Measurements from ENCODE around the gene VEGFA.

Gene VEGFA

GRCh38 chr6:43769526-43770371 is at the start of gene VEGFA:
Gene VEGFA (plus strand): TSS chr6:43770211.
- peak; percentile 90 for DNase-seq (ENCODE audit: low spot score)

DNA sequence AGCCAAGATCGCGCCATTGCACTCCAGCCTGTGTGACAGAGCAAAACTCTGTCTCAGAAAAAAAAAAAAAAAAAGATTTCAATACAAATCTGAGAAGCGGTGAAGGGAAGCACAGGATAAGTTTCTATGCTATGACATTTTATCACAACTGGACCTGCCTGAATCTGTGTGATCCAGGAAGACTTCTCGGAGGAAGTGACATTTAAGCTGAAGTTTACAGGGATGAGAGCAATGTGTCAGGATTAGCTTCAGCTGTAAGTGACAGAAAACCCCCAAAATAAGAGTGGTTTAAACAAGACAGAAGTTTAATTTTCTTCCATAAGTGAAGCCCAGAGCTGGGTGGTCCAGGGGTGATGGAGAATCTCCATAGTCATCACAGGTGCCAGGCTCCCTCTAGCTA is 49.0 kb upstream of the VEGFA start:
- DNase-seq (ENCODE audit: low spot score) = no peak

DNA sequence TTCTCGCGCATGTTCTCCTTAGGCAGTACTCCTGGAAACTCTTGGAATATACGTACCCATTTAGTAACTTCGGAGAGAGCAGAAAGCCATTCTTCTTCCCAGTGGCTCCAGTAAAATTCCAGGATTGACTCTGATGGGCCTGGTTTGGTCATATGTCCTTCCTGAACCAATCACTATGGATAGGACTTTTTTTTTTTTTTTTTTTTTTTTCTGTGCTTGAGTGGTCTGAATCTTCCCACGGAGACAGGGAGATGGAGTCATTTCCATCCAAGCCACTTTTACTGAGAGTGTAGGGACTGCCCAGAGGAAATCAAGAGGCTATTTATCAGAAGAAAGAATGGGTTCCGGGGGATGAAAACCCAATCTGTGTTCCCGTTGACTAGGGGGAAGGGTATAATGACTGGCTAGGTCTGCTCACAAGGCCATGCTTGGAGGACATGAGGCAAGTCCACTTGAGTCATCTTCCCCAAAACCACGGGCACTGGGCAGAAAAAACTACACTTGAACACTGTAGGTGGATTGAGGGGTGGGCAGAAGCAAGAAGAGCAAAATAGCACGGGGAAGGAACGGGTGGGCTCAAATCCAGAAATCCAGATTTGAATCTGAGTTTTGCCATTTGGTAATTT is 47.0 kb upstream of the VEGFA start:
- no peak for DNase-seq (ENCODE audit: low spot score)

GRCh38 chr6:43723737-43724295 is 46.2 kb upstream of the VEGFA start:
- peak; percentile 15 for DNase-seq (ENCODE audit: low spot score)

DNA sequence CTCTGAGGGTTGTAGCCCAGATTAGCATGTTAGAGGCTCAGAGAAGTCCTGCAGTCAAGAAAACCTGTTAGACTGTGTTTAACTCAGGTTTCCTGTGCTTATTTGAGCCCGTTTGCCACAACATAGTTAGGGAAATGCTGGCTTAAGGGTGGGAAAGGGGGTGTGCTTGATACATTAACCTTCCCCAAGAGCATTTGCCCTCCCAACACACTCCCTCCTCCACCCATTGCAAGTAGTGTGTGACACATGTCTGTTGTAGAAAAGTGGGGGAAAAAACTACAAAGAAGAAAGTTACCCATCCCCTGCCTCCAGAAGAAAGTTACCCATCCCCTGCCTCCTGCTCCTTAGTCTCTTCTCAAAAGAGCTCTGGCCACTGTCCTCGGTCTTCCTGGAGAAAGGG is 45.7 kb upstream of the VEGFA start:
- no peak for DNase-seq (ENCODE audit: low spot score)

DNA sequence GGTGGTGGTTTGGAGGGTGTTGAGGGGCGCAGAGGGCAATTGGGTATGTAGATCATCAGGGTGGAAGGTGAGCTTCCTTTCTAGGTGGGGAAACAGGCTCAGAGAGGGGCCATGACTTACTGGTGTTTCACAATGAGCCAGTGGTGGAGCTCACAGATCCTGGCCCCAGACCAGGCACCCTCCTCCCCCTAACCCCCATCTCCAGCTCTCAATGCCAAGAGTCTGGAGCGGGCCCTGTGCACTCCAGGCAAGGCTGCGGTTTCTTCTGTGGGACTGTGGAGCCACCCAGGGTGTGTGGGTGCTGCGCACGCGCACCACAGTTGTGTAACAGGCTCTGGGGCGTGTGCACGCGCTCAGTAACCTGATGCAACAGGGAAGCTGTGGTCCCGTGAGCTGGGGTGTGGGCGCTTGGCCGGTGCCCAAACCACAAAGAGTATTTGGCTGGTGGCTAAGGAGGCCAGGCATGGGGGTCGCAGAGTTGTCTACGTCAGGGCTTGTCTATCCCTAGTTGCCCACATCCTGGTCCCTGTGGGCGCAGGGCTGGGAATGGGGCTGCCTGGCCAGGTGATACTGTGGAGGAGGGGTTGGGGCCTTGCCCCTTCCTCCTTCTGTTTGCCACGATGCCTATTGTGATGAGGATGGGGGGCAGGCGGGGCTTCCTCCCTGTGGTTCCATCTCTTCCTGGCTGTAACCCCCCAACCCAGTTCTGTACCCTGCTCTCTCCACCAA is 44.9 kb upstream of the VEGFA start:
- no peak for DNase-seq (ENCODE audit: low spot score)

DNA sequence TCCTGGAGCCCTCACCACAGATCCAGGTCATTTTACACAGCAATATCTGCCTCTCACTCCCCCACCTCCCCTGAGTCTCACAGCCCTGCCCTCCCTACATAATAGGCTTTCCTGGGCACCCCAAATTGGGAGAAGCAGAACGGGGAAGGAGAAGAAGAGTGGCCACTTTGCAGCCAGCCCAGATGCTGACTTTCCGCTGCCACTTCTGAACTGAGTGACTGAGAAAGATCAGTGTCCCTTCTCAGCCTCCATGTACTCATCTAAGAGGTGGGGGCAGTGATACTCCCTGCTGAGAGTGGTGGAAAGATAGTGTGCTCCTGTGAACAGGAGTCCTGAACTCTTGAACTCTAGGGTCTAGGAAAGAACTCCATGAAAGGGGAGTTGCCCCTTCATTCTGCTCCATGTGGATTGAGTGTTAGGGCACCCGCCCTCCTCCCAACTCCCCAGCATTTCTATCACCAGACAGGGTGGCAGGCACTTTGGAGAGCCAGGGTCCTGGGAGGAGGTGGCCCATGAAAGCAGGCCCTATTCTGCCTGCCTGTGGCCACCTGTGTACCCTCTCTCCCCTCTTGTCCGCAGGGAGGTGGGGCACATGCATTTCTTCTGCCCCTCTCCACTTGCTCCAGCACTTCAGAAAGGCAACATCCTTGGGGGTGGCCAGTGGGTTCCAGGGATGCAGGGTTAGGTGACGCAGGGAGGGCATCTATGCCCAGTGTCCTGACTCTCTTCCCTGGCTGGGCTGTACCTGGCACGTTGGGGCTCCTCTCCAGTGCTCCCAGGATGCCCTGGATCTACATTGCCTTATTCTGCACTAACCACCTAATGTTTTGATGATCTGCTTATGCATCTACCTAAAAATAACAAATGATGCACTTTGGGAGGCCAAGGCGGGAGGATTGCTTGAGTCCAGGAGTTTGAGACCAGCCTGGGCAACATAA is 44.1 kb upstream of the VEGFA start:
- DNase-seq (ENCODE audit: low spot score) = no peak

DNA sequence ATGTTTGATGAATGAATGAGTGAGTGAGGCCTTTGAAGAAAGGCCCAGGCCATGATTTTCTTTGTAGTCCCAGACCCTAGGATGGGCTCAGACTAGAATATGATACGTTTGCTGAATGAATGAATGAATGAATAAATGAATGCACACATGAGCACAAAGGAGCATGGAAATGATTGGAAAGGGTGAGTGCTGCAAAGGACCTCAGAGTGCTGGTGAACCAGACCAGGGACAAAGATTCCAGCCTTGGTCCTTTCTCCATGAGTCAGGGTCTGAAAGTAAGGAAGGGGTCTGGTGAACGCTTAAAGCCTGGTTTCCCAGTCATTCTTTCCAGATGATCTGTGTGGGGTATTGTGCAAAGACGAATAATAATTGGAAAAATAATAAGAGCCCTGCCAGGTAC is 42.4 kb upstream of the VEGFA start:
- no peak for DNase-seq (ENCODE audit: low spot score)

- no peak for DNase-seq (ENCODE audit: low spot score)
These were observed 41.4 kb upstream of the VEGFA start for GRCh38 chr6:43728586-43728985.

DNA sequence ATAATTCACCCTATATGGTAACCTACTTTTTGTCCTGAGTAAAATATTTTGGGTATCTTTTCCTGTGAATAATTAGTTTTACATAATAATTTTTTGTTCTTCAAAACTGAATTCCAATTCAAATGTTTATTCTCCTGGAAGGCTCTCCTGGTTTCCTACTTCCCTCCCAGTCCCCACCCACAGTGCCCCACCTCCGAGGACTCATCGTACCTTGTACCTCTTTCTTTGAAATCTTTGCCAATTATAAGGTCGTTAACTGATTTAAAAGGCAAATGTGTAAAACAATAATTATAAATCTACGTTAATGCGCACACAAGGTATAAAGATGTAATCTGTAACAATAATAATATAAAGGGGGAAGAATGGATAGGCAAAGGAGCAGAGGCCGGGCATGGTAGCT is 40.5 kb upstream of the VEGFA start:
- DNase-seq (ENCODE audit: low spot score) = no peak

- DNase-seq (ENCODE audit: low spot score) = no peak
These were observed 39.4 kb upstream of the VEGFA start for GRCh38 chr6:43730634-43731033.

DNA sequence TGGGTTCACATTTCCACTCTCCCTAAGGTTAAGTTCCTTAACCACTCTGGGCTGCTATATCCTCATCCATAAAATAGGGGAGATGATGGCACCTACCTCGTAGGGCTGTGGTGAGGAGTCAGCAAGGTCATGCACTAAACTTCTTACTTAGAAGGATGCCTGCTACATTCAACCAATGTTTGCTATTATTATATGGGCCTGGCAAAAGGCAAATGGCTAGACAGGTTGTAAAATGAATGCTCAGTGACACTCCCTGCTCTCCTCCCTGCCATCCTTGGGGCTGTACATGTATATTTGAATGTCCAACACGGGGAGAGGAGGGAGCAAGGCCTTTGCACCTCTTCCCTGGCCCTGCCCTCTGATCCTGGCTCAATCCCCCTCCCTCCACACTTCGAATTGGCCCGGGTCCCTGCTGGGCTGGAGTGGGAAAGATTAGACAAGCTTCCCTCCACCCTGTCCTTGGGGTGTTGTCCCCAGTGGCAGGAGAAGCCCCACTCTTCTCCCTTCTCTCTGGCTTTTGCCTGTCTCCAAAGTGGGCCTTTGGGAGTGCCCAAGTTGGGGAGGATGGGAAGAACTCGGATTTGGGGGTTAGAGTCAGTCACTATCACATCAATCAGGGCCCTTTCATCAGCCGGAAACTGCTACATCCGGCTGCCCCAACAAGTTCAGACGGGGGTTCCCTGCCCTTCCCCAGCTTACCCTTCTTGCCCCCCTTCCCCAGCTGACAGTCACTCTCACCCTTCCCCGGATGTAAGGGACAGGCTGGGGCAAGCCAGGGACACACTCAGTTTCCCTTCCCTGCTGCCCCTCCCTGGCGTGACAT is 36.3 kb upstream of the VEGFA start:
- DNase-seq (ENCODE audit: low spot score) = no peak

- no peak for DNase-seq (ENCODE audit: low spot score)
These were observed 35.7 kb upstream of the VEGFA start for GRCh38 chr6:43734294-43734665.

- DNase-seq (ENCODE audit: low spot score) = no peak
These were observed 34.3 kb upstream of the VEGFA start for GRCh38 chr6:43735642-43736199.

GRCh38 chr6:43736211-43736786 is 33.7 kb upstream of the VEGFA start:
- no peak for DNase-seq (ENCODE audit: low spot score)

DNA sequence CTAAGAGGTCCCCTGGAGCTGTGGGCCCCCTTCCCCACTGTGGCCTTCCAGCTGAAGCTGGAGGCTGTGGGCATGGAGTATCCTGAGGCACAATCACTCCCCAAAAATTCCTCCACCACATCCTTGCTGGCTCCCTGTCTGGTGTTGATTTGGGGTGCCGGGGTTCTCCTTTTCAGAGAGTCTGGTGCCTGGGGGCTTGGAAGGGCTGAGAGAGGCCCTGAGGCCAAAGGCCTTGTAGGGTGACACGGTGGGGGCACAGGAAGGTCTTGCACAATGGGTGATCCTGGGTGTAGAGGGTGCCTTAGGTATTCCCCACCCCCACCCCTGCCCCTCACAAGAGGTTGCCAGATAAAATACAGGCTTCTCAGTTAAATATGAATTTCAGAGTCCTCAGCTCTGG is 33.2 kb upstream of the VEGFA start:
- no peak for DNase-seq (ENCODE audit: low spot score)

- no peak for DNase-seq (ENCODE audit: low spot score)
These were observed 32.5 kb upstream of the VEGFA start for GRCh38 chr6:43737272-43738081.

- DNase-seq (ENCODE audit: low spot score) = no peak
These were observed 31.7 kb upstream of the VEGFA start for GRCh38 chr6:43738267-43738676.

Data from pons (tissue), 1 donor.